Metanephros (tissue), 1 donor: ENCODE results near the gene TMEM87B. TPM values are rescaled to one million over a fixed set of nuclear protein-coding genes. Genes with fewer than 3 reads are reported as not detected.

Source experiments
- total RNA-seq: library from RNA; depleted of rRNA; stranded (reverse); fragments of >200 nt; gene quantifications from one replicate; pipeline ENCODE4 v1.2.3, GENCODE V29; 2014

The TMEM87B gene
- 15.0 TPM for total RNA-seq

GRCh38 chr2:112054847-112055729, at the start of gene TMEM87B:
Gene TMEM87B, plus strand, starts transcription at chr2:112055269. Its CDS starts 323 bp downstream, at chr2:112055592.

GRCh38 chr2:112138159-112139032, 83.3 kb downstream of the TMEM87B start, which contains the start of gene FBLN7:
Gene FBLN7, plus strand, starts transcription at chr2:112138385. Its CDS starts 271 bp downstream, at chr2:112138656.

Other genes starting within 250 kb of the TMEM87B start
- gene ANAPC1, start 171.1 kb upstream of the TMEM87B start, total RNA-seq = 60.9 TPM
- gene MERTK, start 156.7 kb upstream of the TMEM87B start, total RNA-seq = 17.3 TPM
- 12.6 TPM for gene FBLN7, start 83.1 kb downstream of the TMEM87B start, total RNA-seq
- gene ZC3H8, start 199.8 kb downstream of the TMEM87B start, total RNA-seq = 15.4 TPM
- gene ZC3H6, start 220.3 kb downstream of the TMEM87B start, total RNA-seq = 12.8 TPM